OCI-LY1 (cell line): ENCODE data around the gene SLX4.

Experiments
- CTCF ChIP-seq: fragments of 200-600 bp; sonication (generic), shearing (Covaris generic); IDR thresholded peaks from 2 replicates; pipeline ENCODE4 v1.5.1; 2017; ENCODE audit warnings: mild to moderate bottlenecking, antibody characterized with exemption, low read length, moderate library complexity, mixed read lengths
- EZH2 ChIP-seq: fragments of 200-600 bp; sonication (generic), shearing (Covaris generic); IDR thresholded peaks from 2 replicates; pipeline ENCODE4 v1.8.0; 2017; ENCODE audit warnings: borderline replicate concordance, mixed run types, mild to moderate bottlenecking, antibody characterized with exemption, low read length, moderate library complexity, mixed read lengths

DNA sequence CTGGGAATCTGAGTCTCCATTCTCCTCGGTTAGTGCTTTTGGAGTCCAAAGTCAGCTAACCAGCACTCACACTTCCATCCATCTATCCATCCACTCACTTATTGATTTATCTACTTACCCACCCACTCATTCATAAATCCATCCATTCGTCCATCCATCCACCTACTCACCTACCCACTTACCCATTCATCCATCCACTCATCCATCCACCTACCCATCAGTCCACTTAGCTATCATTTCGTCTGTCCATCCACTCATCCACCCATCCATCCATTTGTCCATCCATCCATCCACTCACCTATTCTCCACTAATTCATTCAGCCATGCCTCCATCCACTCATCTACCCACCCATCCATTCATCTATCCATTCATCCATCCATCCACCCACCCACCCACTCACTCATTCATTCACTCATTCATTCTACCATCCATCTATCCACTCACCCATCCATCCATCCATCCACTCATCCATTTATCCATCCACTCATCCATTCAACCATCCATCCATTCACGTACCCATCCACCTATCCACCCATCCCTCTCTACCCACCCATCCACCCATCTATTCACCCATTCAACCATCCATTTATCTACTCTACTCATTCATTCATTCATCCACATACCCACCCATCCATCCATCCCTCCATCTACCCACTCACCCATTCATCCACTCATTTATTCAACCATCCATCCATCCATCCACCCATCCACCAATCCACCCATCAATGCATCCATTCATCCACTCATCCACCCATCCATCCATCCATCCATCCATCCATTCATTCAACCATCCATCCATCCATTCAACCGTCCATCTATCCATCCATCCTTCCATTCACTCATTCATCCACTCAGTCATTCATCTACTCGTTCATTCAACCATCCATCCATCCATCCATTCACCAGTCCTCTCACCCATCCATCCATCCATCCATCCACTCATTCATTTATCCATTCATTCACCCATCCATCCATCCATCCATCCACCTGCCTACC is 60.3 kb downstream of the SLX4 start:
- TF ChIP-seq CTCF = no peak
- no peak for TF ChIP-seq EZH2
